Renal pelvis (tissue), 4 donors: ENCODE results near the gene VAC14. TPM values are rescaled to one million over a fixed set of nuclear protein-coding genes. Genes with fewer than 3 reads are reported as not detected.

Experiments used
- DNase-seq: peaks from one replicate; pipeline ENCODE4 v3.0.0-alpha.2; 2013
- polyA plus RNA-seq, 3 donors: library from polyadenylated mRNA; unstranded; fragments of 120-200 nt; gene quantifications; one replicate each; pipeline ENCODE4 v1.2.1, GENCODE V29; 2013; ENCODE audit not compliant: insufficient read length in 3 of 3

Gene VAC14
- polyA plus RNA-seq, 3 donors, result 46.5 to 49.9 (median 47.9) TPM

GRCh38 chr16:70665806-70666735 is 134.9 kb downstream of the VAC14 start:
- DNase-seq, result no peak

- DNase-seq, result no peak
These were observed 135.8 kb downstream of the VAC14 start for GRCh38 chr16:70665113-70665694.

- DNase-seq, result no peak
These were observed 136.4 kb downstream of the VAC14 start for GRCh38 chr16:70664325-70665112.

- DNase-seq, result no peak
These were observed 137.2 kb downstream of the VAC14 start for GRCh38 chr16:70663524-70664324.

- DNase-seq, result no peak
These were observed 137.9 kb downstream of the VAC14 start for GRCh38 chr16:70662991-70663523.

GRCh38 chr16:70661918-70662641 is 138.9 kb downstream of the VAC14 start:
- no peak for DNase-seq

- DNase-seq, result no peak
These were observed 139.4 kb downstream of the VAC14 start for GRCh38 chr16:70661534-70661917.

GRCh38 chr16:70660672-70661350 is 140.1 kb downstream of the VAC14 start:
- no peak for DNase-seq

GRCh38 chr16:70659953-70660671 is 140.8 kb downstream of the VAC14 start:
- no peak for DNase-seq

- no peak for DNase-seq
These were observed 141.4 kb downstream of the VAC14 start for GRCh38 chr16:70659546-70659945.

GRCh38 chr16:70658921-70659320 is 142.0 kb downstream of the VAC14 start:
- DNase-seq, result no peak

- DNase-seq, result no peak
These were observed 143.0 kb downstream of the VAC14 start for GRCh38 chr16:70657956-70658355.

- no peak for DNase-seq
These were observed 144.2 kb downstream of the VAC14 start for GRCh38 chr16:70656712-70657263.

GRCh38 chr16:70656065-70656711 is 144.8 kb downstream of the VAC14 start:
- DNase-seq, result no peak

GRCh38 chr16:70653809-70654771 is 146.9 kb downstream of the VAC14 start:
- DNase-seq, result peak; percentile 90

- no peak for DNase-seq
These were observed 147.6 kb downstream of the VAC14 start for GRCh38 chr16:70653406-70653805.

GRCh38 chr16:70652322-70652721 is 148.6 kb downstream of the VAC14 start:
- DNase-seq, result no peak
